Measurements from ENCODE around the gene RNF180.

DNA sequence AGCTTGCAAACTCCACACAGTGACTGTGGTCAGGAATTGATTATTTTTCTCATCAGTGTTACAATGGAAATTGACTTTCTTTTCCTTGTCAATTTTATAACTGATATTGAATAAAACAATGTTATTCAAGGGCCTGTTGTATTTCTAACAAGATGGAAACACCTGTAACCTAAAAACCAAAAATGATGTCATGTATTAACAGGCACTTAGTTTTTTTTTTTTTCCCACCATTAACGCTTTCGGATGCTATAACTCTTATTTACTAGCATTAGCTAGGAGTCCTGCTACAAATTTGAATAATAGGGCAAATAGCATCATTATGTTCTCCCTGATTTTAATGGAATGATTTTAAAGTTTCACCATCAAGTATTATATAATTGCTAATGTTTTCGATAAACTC lies 30.3 kb downstream of the RNF180 start:
- TF ChIP-seq, protein P1, sequence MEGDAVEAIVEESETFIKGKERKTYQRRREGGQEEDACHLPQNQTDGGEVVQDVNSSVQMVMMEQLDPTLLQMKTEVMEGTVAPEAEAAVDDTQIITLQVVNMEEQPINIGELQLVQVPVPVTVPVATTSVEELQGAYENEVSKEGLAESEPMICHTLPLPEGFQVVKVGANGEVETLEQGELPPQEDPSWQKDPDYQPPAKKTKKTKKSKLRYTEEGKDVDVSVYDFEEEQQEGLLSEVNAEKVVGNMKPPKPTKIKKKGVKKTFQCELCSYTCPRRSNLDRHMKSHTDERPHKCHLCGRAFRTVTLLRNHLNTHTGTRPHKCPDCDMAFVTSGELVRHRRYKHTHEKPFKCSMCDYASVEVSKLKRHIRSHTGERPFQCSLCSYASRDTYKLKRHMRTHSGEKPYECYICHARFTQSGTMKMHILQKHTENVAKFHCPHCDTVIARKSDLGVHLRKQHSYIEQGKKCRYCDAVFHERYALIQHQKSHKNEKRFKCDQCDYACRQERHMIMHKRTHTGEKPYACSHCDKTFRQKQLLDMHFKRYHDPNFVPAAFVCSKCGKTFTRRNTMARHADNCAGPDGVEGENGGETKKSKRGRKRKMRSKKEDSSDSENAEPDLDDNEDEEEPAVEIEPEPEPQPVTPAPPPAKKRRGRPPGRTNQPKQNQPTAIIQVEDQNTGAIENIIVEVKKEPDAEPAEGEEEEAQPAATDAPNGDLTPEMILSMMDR (IDR thresholded peaks at IDR 0.05; ENCODE audit: low read depth, low read length), result no peak
- TF ChIP-seq EZH2phosphoT487 (IDR thresholded peaks at IDR 0.05; ENCODE audit: low read depth), result no peak
